GM12878 (cell line): Measurements from ENCODE around the gene ATXN1.

Source experiments
- BRCA1 ChIP-seq: IDR thresholded peaks from 2 replicates; pipeline ENCODE4 v1.6.1; 2011; ENCODE audit warnings: low read depth, low read length, improper control_type of control experiment
- CTCF ChIP-seq, 3 experiments: IDR thresholded peaks in 2 of 3; conservative IDR thresholded peaks in 1 of 3; 2 replicates each; pipeline ENCODE4 v1.5.1; 2011; ENCODE audit warnings: low read depth in 3 of 3, low read length in 3 of 3, mild to moderate bottlenecking in 3 of 3, control low read depth in 2 of 3, moderate library complexity in 2 of 3, inconsistent platforms in 1 of 3, mixed read lengths in 1 of 3; ENCODE audit not compliant: control insufficient read depth in 2 of 3, insufficient read depth in 1 of 3; ENCODE audit errors: extremely low read depth in 1 of 3
- EGR1 ChIP-seq, 2 experiments: IDR thresholded peaks; 1 replicate in 1 of 2; 2 replicates in 1 of 2; pipeline ENCODE4 v1.6.1; 2011 to 2012; ENCODE audit warnings: low read depth in 2 of 2, low read length in 2 of 2, borderline replicate concordance in 1 of 2, mild to moderate bottlenecking in 1 of 2, moderate library complexity in 1 of 2
- ELK1 ChIP-seq: IDR thresholded peaks from 2 replicates; pipeline ENCODE4 v1.6.1; 2012; ENCODE audit warnings: low read depth, low read length, improper control_type of control experiment
- GABPA ChIP-seq: IDR thresholded peaks from 2 replicates; pipeline ENCODE4 v1.6.1; 2014; ENCODE audit warnings: antibody characterized with exemption, low read depth, mild to moderate bottlenecking, inconsistent platforms
- IKZF1 ChIP-seq: fragments of 450-650 bp; conservative IDR thresholded peaks from 2 replicates; pipeline ENCODE4 v1.6.1; 2017; ENCODE audit warnings: antibody characterized with exemption, mild to moderate bottlenecking
- IRF3 ChIP-seq: fragments of 450-650 bp; IDR thresholded peaks from 2 replicates; pipeline ENCODE4 v1.6.1; 2014; ENCODE audit warnings: mild to moderate bottlenecking
- JUND ChIP-seq: IDR thresholded peaks from 2 replicates; pipeline ENCODE4 v1.6.1; 2012; ENCODE audit warnings: low read depth, mild to moderate bottlenecking, low read length, improper control_type of control experiment, moderate library complexity
- KDM1A ChIP-seq: fragments of 200-600 bp; sonication (generic); IDR thresholded peaks from 2 replicates; pipeline ENCODE4 v1.6.1; 2016; ENCODE audit warnings: borderline replicate concordance
- MYC ChIP-seq: IDR thresholded peaks from 2 replicates; pipeline ENCODE4 v1.6.1; 2011; ENCODE audit warnings: mild to moderate bottlenecking, low read length, moderate library complexity, inconsistent platforms; ENCODE audit not compliant: insufficient read depth, insufficient replicate concordance, insufficient read length, severe bottlenecking
- POLR2AphosphoS5 ChIP-seq: IDR thresholded peaks from 2 replicates; pipeline ENCODE4 v1.6.1; 2011; ENCODE audit warnings: mild to moderate bottlenecking, low read length, inconsistent platforms
- RELA ChIP-seq: fragments of 450-650 bp; IDR thresholded peaks from 2 replicates; pipeline ENCODE4 v1.8.0; 2014; ENCODE audit warnings: borderline replicate concordance; ENCODE audit not compliant: partially characterized antibody
- REST ChIP-seq: IDR thresholded peaks from 2 replicates; pipeline ENCODE4 v1.6.1; 2012; ENCODE audit warnings: mild to moderate bottlenecking, low read depth, low read length
- SP1 ChIP-seq: IDR thresholded peaks from one replicate; pipeline ENCODE4 v1.6.1; 2011; ENCODE audit warnings: low read depth, low read length

- no peak for TF ChIP-seq POLR2AphosphoS5
- TF ChIP-seq RELA = no peak
- no peak for TF ChIP-seq KDM1A
- no peak for TF ChIP-seq EGR1 (IDR thresholded peaks at IDR 0.05; ENCODE audit: borderline replicate concordance in 1 of 2, low read depth in 2 of 2, low read length in 2 of 2)
- no peak for TF ChIP-seq REST
- TF ChIP-seq ELK1 = no peak
- no peak for TF ChIP-seq SP1
- no peak for TF ChIP-seq IRF3
- no peak for TF ChIP-seq CTCF (IDR thresholded peaks at IDR 0.05 in 2 of 3, conservative IDR thresholded peaks at IDR 0.05 in 1 of 3; ENCODE audit: control insufficient read depth in 2 of 3, extremely low read depth in 1 of 3, insufficient read depth in 1 of 3, low read depth in 3 of 3, low read length in 3 of 3)
- TF ChIP-seq JUND = no peak
- no peak for TF ChIP-seq BRCA1
- TF ChIP-seq MYC = no peak
- no peak for TF ChIP-seq IKZF1
- TF ChIP-seq GABPA = no peak
Observed at GRCh38 chr6:16572943-16573342, 188.3 kb downstream of the ATXN1 start.
